Testis (tissue), 2 donors: ENCODE results near the gene ADM5.

Experiments
- CTCF ChIP-seq, 3 experiments: fragments of 450-650 bp in 2 of 3; fragments of 200-600 bp in 1 of 3; sonication (generic) in 1 of 3; IDR thresholded peaks; one replicate each; pipeline ENCODE4 v1.5.1; 2016 to 2019; ENCODE audit warnings: antibody characterized with exemption in 3 of 3, mild to moderate bottlenecking in 2 of 3, moderate library complexity in 1 of 3
- POLR2A ChIP-seq: fragments of 450-650 bp; IDR thresholded peaks from one replicate; pipeline ENCODE4 v1.6.1; 2017; ENCODE audit warnings: antibody characterized with exemption, mild to moderate bottlenecking, moderate library complexity

- TF ChIP-seq POLR2A (no peak), CTCF (IDR thresholded peaks at IDR 0.05) (no peak)
These were observed 2.7 kb downstream of the ADM5 start for GRCh38 chr19:49692147-49692506.
